GM21526 (cell line): ENCODE data around the gene TRPM1.

Experiments used
- ATAC-seq: cut with Tn5 transposase; IDR thresholded peaks from one replicate; pipeline ENCODE4 v1.9.1; 2021; ENCODE audit warnings: moderate library complexity; ENCODE audit not compliant: unreplicated experiment, low FRiP score

Gene TRPM1

GRCh38 chr15:31058236-31058962 lies 43.1 kb downstream of the TRPM1 start:
- no peak for ATAC-seq

- ATAC-seq: no peak
Measured at GRCh38 chr15:31051496-31052080, 49.9 kb downstream of the TRPM1 start.

GRCh38 chr15:31050953-31051352 lies 50.6 kb downstream of the TRPM1 start:
- no peak for ATAC-seq

GRCh38 chr15:31049682-31050615 lies 51.6 kb downstream of the TRPM1 start:
- no peak for ATAC-seq

GRCh38 chr15:31049111-31049510 lies 52.4 kb downstream of the TRPM1 start:
- ATAC-seq: no peak

GRCh38 chr15:31047437-31047836 lies 54.1 kb downstream of the TRPM1 start:
- no peak for ATAC-seq

- ATAC-seq: no peak
Measured at GRCh38 chr15:31046759-31047359, 54.7 kb downstream of the TRPM1 start.

GRCh38 chr15:31045606-31046005 lies 55.9 kb downstream of the TRPM1 start:
- ATAC-seq: no peak

- no peak for ATAC-seq
Measured at GRCh38 chr15:31042751-31043150, 58.8 kb downstream of the TRPM1 start.

GRCh38 chr15:31041610-31042009 lies 59.9 kb downstream of the TRPM1 start:
- ATAC-seq: no peak

- ATAC-seq: no peak
Measured at GRCh38 chr15:31040611-31041010, 60.9 kb downstream of the TRPM1 start.

- ATAC-seq: no peak
Measured at GRCh38 chr15:31039961-31040360, 61.6 kb downstream of the TRPM1 start.

GRCh38 chr15:31037731-31038477 lies 63.6 kb downstream of the TRPM1 start:
- ATAC-seq: no peak

GRCh38 chr15:31036783-31037182 lies 64.7 kb downstream of the TRPM1 start:
- no peak for ATAC-seq

GRCh38 chr15:31035610-31036009 lies 65.9 kb downstream of the TRPM1 start:
- no peak for ATAC-seq

GRCh38 chr15:31034152-31034551 lies 67.4 kb downstream of the TRPM1 start:
- no peak for ATAC-seq

GRCh38 chr15:31032961-31033371 lies 68.6 kb downstream of the TRPM1 start:
- no peak for ATAC-seq

- peak; percentile 84 for ATAC-seq
Measured at GRCh38 chr15:31031471-31032067, 70.0 kb downstream of the TRPM1 start.

GRCh38 chr15:31027910-31028578 lies 73.5 kb downstream of the TRPM1 start:
- ATAC-seq: no peak
